A204.1 (cell line): ENCODE data around the gene SLC49A4.

Source experiments
- FAIRE-seq: peaks from 2 replicates; lab custom pipeline; 2012; peaks lifted over from hg19 to GRCh38; lab: Jason Lieb, UNC

SLC49A4 gene

GRCh38 chr3:122785231-122785630, 9.6 kb upstream of the SLC49A4 start:
- FAIRE-seq, result no peak

GRCh38 chr3:122786066-122786465, 8.8 kb upstream of the SLC49A4 start:
- FAIRE-seq, result no peak

- no peak for FAIRE-seq
Observed at GRCh38 chr3:122787872-122788271, 7.0 kb upstream of the SLC49A4 start.

GRCh38 chr3:122789585-122790273, 5.1 kb upstream of the SLC49A4 start:
- FAIRE-seq, result no peak

GRCh38 chr3:122793568-122794416, 1.1 kb upstream of the SLC49A4 start, which contains the start of gene HSPBAP1:
Gene HSPBAP1 (minus strand): TSS chr3:122793831. CDS start chr3:122793680, 151 bp downstream.
- no peak for FAIRE-seq

- FAIRE-seq, result no peak
Observed at GRCh38 chr3:122794483-122794778, 438 bp upstream of the SLC49A4 start.

GRCh38 chr3:122795674-122796195, 866 bp downstream of the SLC49A4 start:
- no peak for FAIRE-seq

- no peak for FAIRE-seq
Observed at GRCh38 chr3:122797291-122797690, 2.4 kb downstream of the SLC49A4 start.

GRCh38 chr3:122799322-122799721, 4.5 kb downstream of the SLC49A4 start:
- no peak for FAIRE-seq

- no peak for FAIRE-seq
Observed at GRCh38 chr3:122800031-122800430, 5.2 kb downstream of the SLC49A4 start.

- no peak for FAIRE-seq
Observed at GRCh38 chr3:122800706-122801237, 5.9 kb downstream of the SLC49A4 start.

- no peak for FAIRE-seq
Observed at GRCh38 chr3:122802323-122802722, 7.5 kb downstream of the SLC49A4 start.

- FAIRE-seq, result no peak
Observed at GRCh38 chr3:122803977-122804376, 9.1 kb downstream of the SLC49A4 start.

- no peak for FAIRE-seq
Observed at GRCh38 chr3:122810734-122811133, 15.9 kb downstream of the SLC49A4 start.

- FAIRE-seq, result no peak
Observed at GRCh38 chr3:122816587-122816986, 21.7 kb downstream of the SLC49A4 start.

GRCh38 chr3:122824465-122825381, 29.9 kb downstream of the SLC49A4 start:
- no peak for FAIRE-seq

- FAIRE-seq, result no peak
Observed at GRCh38 chr3:122825460-122825859, 30.6 kb downstream of the SLC49A4 start.

- FAIRE-seq, result no peak
Observed at GRCh38 chr3:122826278-122826677, 31.4 kb downstream of the SLC49A4 start.

- FAIRE-seq, result no peak
Observed at GRCh38 chr3:122828281-122828680, 33.4 kb downstream of the SLC49A4 start.

- FAIRE-seq, result no peak
Observed at GRCh38 chr3:122835590-122835989, 40.7 kb downstream of the SLC49A4 start.

GRCh38 chr3:122843604-122844003, 48.7 kb downstream of the SLC49A4 start:
- FAIRE-seq, result no peak

- no peak for FAIRE-seq
Observed at GRCh38 chr3:122857019-122857418, 62.1 kb downstream of the SLC49A4 start.
